WTC11 (cell line): Measurements from ENCODE around the gene ZDHHC14. TPM values are rescaled to one million over a fixed set of nuclear protein-coding genes. Genes with fewer than 3 reads are reported as not detected.

ENCODE experiments used
- ATAC-seq: fragments of 200-7000 bp; cut with Tn5 transposase; 2 replicates; pipeline ENCODE4 v1.10.0; 2021; ENCODE audit warnings: mild to moderate bottlenecking, moderate library complexity
- CTCF ChIA-PET: fragments of 300-600 bp; sonication (Branson Sonifier 250); formaldehyde crosslinking; loops from one replicate; lab custom pipeline; 2021; ENCODE audit warnings: antibody characterized with exemption; lab: Charles Lee
- POLR2A ChIA-PET: fragments of 350-600 bp; sonication (Branson Sonifier 250); formaldehyde crosslinking; loops from one replicate; lab custom pipeline; 2021; ENCODE audit warnings: antibody characterized with exemption; lab: Charles Lee
- DNase-seq: peaks from one replicate; pipeline ENCODE4 v3.0.0; 2021; ENCODE audit warnings: low spot score
- H3K27ac Mint-ChIP-seq: 2 replicates; pipeline ENCODE4 v1.8.0; 2021; ENCODE audit warnings: mixed read lengths
- H3K27me3 Mint-ChIP-seq: 2 replicates; pipeline ENCODE4 v1.8.0; 2021; ENCODE audit warnings: low read depth, mild to moderate bottlenecking, moderate library complexity, mixed read lengths
- H3K36me3 Mint-ChIP-seq: 2 replicates; pipeline ENCODE4 v1.8.0; 2021; ENCODE audit warnings: mixed read lengths
- H3K4me1 Mint-ChIP-seq: 2 replicates; pipeline ENCODE4 v1.8.0; 2022; ENCODE audit warnings: mixed read lengths
- H3K4me3 Mint-ChIP-seq: 2 replicates; pipeline ENCODE4 v1.8.0; 2021; ENCODE audit warnings: mild to moderate bottlenecking, moderate library complexity, mixed read lengths
- H3K9me3 Mint-ChIP-seq: 2 replicates; pipeline ENCODE4 v1.8.0; 2021; ENCODE audit warnings: mixed read lengths
- FOXP1 ChIP-seq: sonication (generic); formaldehyde crosslinking; IDR thresholded peaks from 2 replicates; pipeline ENCODE4 v1.8.0; 2022; ENCODE audit warnings: missing genetic modification reagents, mild to moderate bottlenecking, moderate library complexity, borderline replicate concordance
- JAZF1 ChIP-seq: fragments of 250-450 bp; sonication (Bioruptor Pico); IDR thresholded peaks from 2 replicates; pipeline ENCODE4 v1.9.0; 2021; ENCODE audit warnings: moderate library complexity, mild to moderate bottlenecking, inconsistent platforms
- MXD4 ChIP-seq: fragments of 250-450 bp; sonication (Bioruptor Pico); IDR thresholded peaks from 2 replicates; pipeline ENCODE4 v1.8.0; 2021; ENCODE audit warnings: mild to moderate bottlenecking, moderate library complexity, borderline replicate concordance
- NFYB ChIP-seq: sonication (generic); formaldehyde crosslinking; conservative IDR thresholded peaks from 2 replicates; pipeline ENCODE4 v1.8.0; 2022; ENCODE audit warnings: low read depth, missing genetic modification reagents
- NR1H2 ChIP-seq: sonication (generic); formaldehyde crosslinking; IDR thresholded peaks from 2 replicates; pipeline ENCODE4 v1.9.0; 2021; ENCODE audit warnings: mild to moderate bottlenecking, moderate library complexity, missing genetic modification reagents
- SMAD4 ChIP-seq: sonication (generic); formaldehyde crosslinking; IDR thresholded peaks from 2 replicates; pipeline ENCODE4 v1.8.0; 2022; ENCODE audit warnings: mild to moderate bottlenecking, missing genetic modification reagents
- SP1 ChIP-seq: sonication (generic); formaldehyde crosslinking; conservative IDR thresholded peaks from 2 replicates; pipeline ENCODE4 v1.8.1; 2022; ENCODE audit warnings: missing genetic modification reagents
- TEAD1 ChIP-seq: sonication (generic); formaldehyde crosslinking; IDR thresholded peaks from 2 replicates; pipeline ENCODE4 v1.8.0; 2022; ENCODE audit warnings: mild to moderate bottlenecking, missing genetic modification reagents
- TEAD4 ChIP-seq: sonication (generic); formaldehyde crosslinking; IDR thresholded peaks from 2 replicates; pipeline ENCODE4 v1.8.0; 2022; ENCODE audit warnings: mild to moderate bottlenecking, missing genetic modification reagents
- ZNF219 ChIP-seq: sonication (generic); formaldehyde crosslinking; IDR thresholded peaks from 2 replicates; pipeline ENCODE4 v1.8.0; 2023; ENCODE audit warnings: missing genetic modification reagents, mild to moderate bottlenecking, borderline replicate concordance
- ZNF232 ChIP-seq: sonication (generic); formaldehyde crosslinking; IDR thresholded peaks from 2 replicates; pipeline ENCODE4 v1.8.0; 2022; ENCODE audit warnings: mild to moderate bottlenecking, missing genetic modification reagents
- ZNF317 ChIP-seq: sonication (generic); formaldehyde crosslinking; IDR thresholded peaks from 2 replicates; pipeline ENCODE4 v1.8.1; 2023; ENCODE audit warnings: low read depth, mild to moderate bottlenecking, moderate library complexity, missing genetic modification reagents, borderline replicate concordance
- ZNF416 ChIP-seq: fragments of 250-450 bp; sonication (Bioruptor Pico); IDR thresholded peaks from 2 replicates; pipeline ENCODE4 v1.9.0; 2021; ENCODE audit warnings: mild to moderate bottlenecking, inconsistent platforms
- total RNA-seq: library from RNA; stranded (reverse); gene quantifications from 3 replicates; pipeline ENCODE4 v1.2.3, GENCODE V29; 2021
- TF ChIP-seq, protein P1 (sequence below): fragments of 250-450 bp; sonication (Bioruptor Pico); IDR thresholded peaks from 2 replicates; pipeline ENCODE4 v1.8.0; 2021; ENCODE audit warnings: mild to moderate bottlenecking
- TF ChIP-seq, protein P2 (sequence below): sonication (generic); formaldehyde crosslinking; IDR thresholded peaks from 2 replicates; pipeline ENCODE4 v1.8.1; 2023; ENCODE audit warnings: mild to moderate bottlenecking, missing genetic modification reagents, moderate library complexity
- TF ChIP-seq, protein P3 (sequence below): fragments of 250-450 bp; sonication (Bioruptor Pico); IDR thresholded peaks from 2 replicates; pipeline ENCODE4 v1.9.0; 2021; ENCODE audit warnings: mild to moderate bottlenecking, borderline replicate concordance
- TF ChIP-seq, protein P4 (sequence below): sonication (generic); formaldehyde crosslinking; IDR thresholded peaks from 2 replicates; pipeline ENCODE4 v1.8.1; 2023; ENCODE audit warnings: mild to moderate bottlenecking, moderate library complexity, missing genetic modification reagents
- TF ChIP-seq, protein P5 (sequence below): sonication (generic); formaldehyde crosslinking; IDR thresholded peaks from 2 replicates; pipeline ENCODE4 v1.8.1; 2022; ENCODE audit warnings: mild to moderate bottlenecking, moderate library complexity, missing genetic modification reagents

The ZDHHC14 gene
- total RNA-seq, 1 experiment from 2014 or later = 6.6 TPM

DNA sequence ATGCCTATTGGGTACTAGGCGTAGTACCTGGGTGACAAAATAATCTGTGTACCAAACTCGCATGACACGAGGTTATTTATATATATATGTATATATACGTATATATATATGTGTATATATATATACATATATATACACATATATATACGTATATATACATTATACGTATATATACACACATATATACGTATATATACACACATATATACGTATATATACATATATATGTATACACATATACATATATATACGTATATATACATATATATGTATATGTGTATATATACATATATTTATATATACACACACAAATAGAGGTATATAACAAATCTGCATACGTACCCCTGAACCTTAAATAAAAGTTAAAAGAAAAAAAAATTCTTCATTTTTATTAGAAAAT, 103.2 kb downstream of the ZDHHC14 start:
- Mint-ChIP-seq H3K27ac (no peak overlapping the region), H3K36me3 (no peaks in the 10 kb centered on the region), H3K4me3 (no peak overlapping the region), H3K9me3 (peaks cover 4% of the 10 kb centered on the region), H3K27me3 (no peaks in the 10 kb centered on the region), H3K4me1 (peaks cover 17% of the 10 kb centered on the region)
- DNase-seq = no peak
- TF ChIP-seq ZNF232 (CRISPR knock-in tag) (no peak), ZNF416 (CRISPR knock-in tag) (no peak), ZNF317 (CRISPR knock-in tag) (no peak), NFYB (CRISPR knock-in tag) (no peak)
- TF ChIP-seq, all 79 proteins: peak for 0
- ATAC-seq = no peak
- ChIA-PET CTCF (no interaction called here), POLR2A (no interaction called here)

DNA sequence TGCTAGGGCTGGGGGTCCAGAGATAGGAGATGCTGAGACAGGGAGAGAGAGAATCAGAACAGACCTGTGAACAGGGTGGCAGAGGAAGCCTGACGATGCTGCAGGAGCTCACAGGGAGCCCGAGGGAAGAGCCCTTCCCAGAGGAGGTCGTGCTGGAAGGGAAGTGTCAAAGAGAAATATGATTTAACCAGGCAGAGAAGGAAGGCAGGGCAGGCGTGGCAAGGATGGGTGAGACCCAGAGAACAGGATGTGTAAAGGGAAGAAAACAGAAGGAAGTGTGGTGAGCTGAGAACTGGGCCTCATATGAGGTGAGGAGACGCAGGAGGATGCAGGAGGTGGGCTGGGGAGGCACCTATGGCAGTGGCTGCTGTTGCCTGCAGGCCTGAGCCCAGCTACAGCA, 105.6 kb downstream of the ZDHHC14 start:
- H3K4me1 Mint-ChIP-seq = peaks cover 34% of the 10 kb centered on the region
- ChIA-PET CTCF (no interaction called here), POLR2A (no interaction called here)
- no peak for ATAC-seq
- DNase-seq = no peak
- H3K36me3 Mint-ChIP-seq = no peaks in the 10 kb centered on the region
- H3K9me3 Mint-ChIP-seq = peaks cover 4% of the 10 kb centered on the region
- no peak overlapping the region for H3K27ac Mint-ChIP-seq
- H3K27me3 Mint-ChIP-seq = peaks cover 3% of the 10 kb centered on the region
- no peak overlapping the region for H3K4me3 Mint-ChIP-seq
- no peak for TF ChIP-seq NR1H2 (CRISPR knock-in tag)
- TF ChIP-seq, protein P1, sequence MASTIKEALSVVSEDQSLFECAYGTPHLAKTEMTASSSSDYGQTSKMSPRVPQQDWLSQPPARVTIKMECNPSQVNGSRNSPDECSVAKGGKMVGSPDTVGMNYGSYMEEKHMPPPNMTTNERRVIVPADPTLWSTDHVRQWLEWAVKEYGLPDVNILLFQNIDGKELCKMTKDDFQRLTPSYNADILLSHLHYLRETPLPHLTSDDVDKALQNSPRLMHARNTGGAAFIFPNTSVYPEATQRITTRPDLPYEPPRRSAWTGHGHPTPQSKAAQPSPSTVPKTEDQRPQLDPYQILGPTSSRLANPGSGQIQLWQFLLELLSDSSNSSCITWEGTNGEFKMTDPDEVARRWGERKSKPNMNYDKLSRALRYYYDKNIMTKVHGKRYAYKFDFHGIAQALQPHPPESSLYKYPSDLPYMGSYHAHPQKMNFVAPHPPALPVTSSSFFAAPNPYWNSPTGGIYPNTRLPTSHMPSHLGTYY = no peak
- no peak for TF ChIP-seq SP1 (CRISPR knock-in tag)
- TF ChIP-seq, protein P2, sequence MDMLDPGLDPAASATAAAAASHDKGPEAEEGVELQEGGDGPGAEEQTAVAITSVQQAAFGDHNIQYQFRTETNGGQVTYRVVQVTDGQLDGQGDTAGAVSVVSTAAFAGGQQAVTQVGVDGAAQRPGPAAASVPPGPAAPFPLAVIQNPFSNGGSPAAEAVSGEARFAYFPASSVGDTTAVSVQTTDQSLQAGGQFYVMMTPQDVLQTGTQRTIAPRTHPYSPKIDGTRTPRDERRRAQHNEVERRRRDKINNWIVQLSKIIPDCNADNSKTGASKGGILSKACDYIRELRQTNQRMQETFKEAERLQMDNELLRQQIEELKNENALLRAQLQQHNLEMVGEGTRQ (CRISPR knock-in tag) = no peak
- no peak for TF ChIP-seq ZNF219 (CRISPR knock-in tag)
- TF ChIP-seq, protein P3, sequence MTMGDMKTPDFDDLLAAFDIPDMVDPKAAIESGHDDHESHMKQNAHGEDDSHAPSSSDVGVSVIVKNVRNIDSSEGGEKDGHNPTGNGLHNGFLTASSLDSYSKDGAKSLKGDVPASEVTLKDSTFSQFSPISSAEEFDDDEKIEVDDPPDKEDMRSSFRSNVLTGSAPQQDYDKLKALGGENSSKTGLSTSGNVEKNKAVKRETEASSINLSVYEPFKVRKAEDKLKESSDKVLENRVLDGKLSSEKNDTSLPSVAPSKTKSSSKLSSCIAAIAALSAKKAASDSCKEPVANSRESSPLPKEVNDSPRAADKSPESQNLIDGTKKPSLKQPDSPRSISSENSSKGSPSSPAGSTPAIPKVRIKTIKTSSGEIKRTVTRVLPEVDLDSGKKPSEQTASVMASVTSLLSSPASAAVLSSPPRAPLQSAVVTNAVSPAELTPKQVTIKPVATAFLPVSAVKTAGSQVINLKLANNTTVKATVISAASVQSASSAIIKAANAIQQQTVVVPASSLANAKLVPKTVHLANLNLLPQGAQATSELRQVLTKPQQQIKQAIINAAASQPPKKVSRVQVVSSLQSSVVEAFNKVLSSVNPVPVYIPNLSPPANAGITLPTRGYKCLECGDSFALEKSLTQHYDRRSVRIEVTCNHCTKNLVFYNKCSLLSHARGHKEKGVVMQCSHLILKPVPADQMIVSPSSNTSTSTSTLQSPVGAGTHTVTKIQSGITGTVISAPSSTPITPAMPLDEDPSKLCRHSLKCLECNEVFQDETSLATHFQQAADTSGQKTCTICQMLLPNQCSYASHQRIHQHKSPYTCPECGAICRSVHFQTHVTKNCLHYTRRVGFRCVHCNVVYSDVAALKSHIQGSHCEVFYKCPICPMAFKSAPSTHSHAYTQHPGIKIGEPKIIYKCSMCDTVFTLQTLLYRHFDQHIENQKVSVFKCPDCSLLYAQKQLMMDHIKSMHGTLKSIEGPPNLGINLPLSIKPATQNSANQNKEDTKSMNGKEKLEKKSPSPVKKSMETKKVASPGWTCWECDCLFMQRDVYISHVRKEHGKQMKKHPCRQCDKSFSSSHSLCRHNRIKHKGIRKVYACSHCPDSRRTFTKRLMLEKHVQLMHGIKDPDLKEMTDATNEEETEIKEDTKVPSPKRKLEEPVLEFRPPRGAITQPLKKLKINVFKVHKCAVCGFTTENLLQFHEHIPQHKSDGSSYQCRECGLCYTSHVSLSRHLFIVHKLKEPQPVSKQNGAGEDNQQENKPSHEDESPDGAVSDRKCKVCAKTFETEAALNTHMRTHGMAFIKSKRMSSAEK = no peak
- TF ChIP-seq, protein P4, sequence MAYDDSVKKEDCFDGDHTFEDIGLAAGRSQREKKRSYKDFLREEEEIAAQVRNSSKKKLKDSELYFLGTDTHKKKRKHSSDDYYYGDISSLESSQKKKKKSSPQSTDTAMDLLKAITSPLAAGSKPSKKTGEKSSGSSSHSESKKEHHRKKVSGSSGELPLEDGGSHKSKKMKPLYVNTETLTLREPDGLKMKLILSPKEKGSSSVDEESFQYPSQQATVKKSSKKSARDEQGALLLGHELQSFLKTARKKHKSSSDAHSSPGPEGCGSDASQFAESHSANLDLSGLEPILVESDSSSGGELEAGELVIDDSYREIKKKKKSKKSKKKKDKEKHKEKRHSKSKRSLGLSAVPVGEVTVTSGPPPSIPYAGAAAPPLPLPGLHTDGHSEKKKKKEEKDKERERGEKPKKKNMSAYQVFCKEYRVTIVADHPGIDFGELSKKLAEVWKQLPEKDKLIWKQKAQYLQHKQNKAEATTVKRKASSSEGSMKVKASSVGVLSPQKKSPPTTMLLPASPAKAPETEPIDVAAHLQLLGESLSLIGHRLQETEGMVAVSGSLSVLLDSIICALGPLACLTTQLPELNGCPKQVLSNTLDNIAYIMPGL = no peak
- TF ChIP-seq JAZF1 (CRISPR knock-in tag) = no peak
- TF ChIP-seq, protein P5, sequence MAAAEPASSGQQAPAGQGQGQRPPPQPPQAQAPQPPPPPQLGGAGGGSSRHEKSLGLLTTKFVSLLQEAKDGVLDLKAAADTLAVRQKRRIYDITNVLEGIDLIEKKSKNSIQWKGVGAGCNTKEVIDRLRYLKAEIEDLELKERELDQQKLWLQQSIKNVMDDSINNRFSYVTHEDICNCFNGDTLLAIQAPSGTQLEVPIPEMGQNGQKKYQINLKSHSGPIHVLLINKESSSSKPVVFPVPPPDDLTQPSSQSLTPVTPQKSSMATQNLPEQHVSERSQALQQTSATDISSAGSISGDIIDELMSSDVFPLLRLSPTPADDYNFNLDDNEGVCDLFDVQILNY = no peak
- no peak for TF ChIP-seq TEAD1 (CRISPR knock-in tag)
- TF ChIP-seq FOXP1 = no peak
- TF ChIP-seq MXD4 (CRISPR knock-in tag) = no peak
- no peak for TF ChIP-seq TEAD4 (CRISPR knock-in tag)
- TF ChIP-seq SMAD4 = no peak
- TF ChIP-seq, all 79 proteins: peak for 0
